Smooth muscle cell (in vitro differentiated cells): Measurements from ENCODE around the gene PRPF4. TPM values are rescaled to one million over a fixed set of nuclear protein-coding genes. Genes with fewer than 3 reads are reported as not detected.

ENCODE experiments used
- DNase-seq: peaks from one replicate; lab custom pipeline; 2025; ENCODE audit not compliant: unreplicated experiment; lab: John Stamatoyannopoulos, UW
- H2AFZ ChIP-seq: fragments of 200-600 bp; sonication (generic); 2 replicates; pipeline ENCODE4 v1.6.0; 2016; ENCODE audit warnings: antibody characterized with exemption, low read depth, mild to moderate bottlenecking
- H3F3A ChIP-seq: fragments of 200-600 bp; sonication (generic); 2 replicates; pipeline ENCODE4 v1.6.0; 2017; ENCODE audit warnings: antibody characterized with exemption, low read depth
- H3K27ac ChIP-seq: fragments of 200-600 bp; sonication (generic); 2 replicates; pipeline ENCODE4 v1.5.1; 2016; ENCODE audit warnings: low read depth, mild to moderate bottlenecking
- H3K27me3 ChIP-seq: fragments of 200-600 bp; sonication (generic); 2 replicates; pipeline ENCODE4 v1.6.1; 2016; ENCODE audit warnings: low read depth, mild to moderate bottlenecking
- H3K36me3 ChIP-seq: fragments of 200-600 bp; sonication (generic); 2 replicates; pipeline ENCODE4 v1.5.1; 2016; ENCODE audit warnings: low read depth
- H3K4me1 ChIP-seq: fragments of 200-600 bp; sonication (generic); 2 replicates; pipeline ENCODE4 v1.5.1; 2016; ENCODE audit warnings: low read depth
- H3K4me2 ChIP-seq: fragments of 200-600 bp; sonication (generic); 2 replicates; pipeline ENCODE4 v1.6.0; 2016; ENCODE audit warnings: mild to moderate bottlenecking
- H3K4me3 ChIP-seq: fragments of 200-600 bp; sonication (generic); 2 replicates; pipeline ENCODE4 v1.5.1; 2016; ENCODE audit warnings: mild to moderate bottlenecking
- H3K79me2 ChIP-seq: fragments of 200-600 bp; sonication (generic); 2 replicates; pipeline ENCODE4 v1.6.0; 2016; ENCODE audit warnings: low read depth, mild to moderate bottlenecking
- H3K9ac ChIP-seq: fragments of 200-600 bp; sonication (generic); 2 replicates; pipeline ENCODE4 v1.6.0; 2016; ENCODE audit warnings: low read depth
- H3K9me3 ChIP-seq: fragments of 200-600 bp; sonication (generic); replicated peaks from 2 replicates; pipeline ENCODE4 v1.5.1; 2016; ENCODE audit warnings: low read depth
- H4K20me1 ChIP-seq: fragments of 200-600 bp; sonication (generic); 2 replicates; pipeline ENCODE4 v1.6.0; 2016; ENCODE audit warnings: low read depth
- CTCF ChIP-seq: fragments of 200-600 bp; sonication (generic); IDR thresholded peaks from 2 replicates; pipeline ENCODE4 v1.5.1; 2017; ENCODE audit warnings: borderline replicate concordance, mild to moderate bottlenecking, antibody characterized with exemption; ENCODE audit not compliant: insufficient read depth, poor library complexity, severe bottlenecking
- WGBS: methylation state at CpG from one replicate; pipeline ENCODE4 v1.1.7; 2016; ENCODE audit warnings: low lambda C conversion rate; 5-methylcytosine and 5-hydroxymethylcytosine counted together
- polyA plus RNA-seq: library from polyadenylated mRNA; unstranded; fragments of >200 nt; fragmentation: Nextera tagmentation; extraction: Ambion mirVana; gene quantifications from 2 replicates; pipeline ENCODE4 v1.2.1, GENCODE V29; 2016
- total RNA-seq: library from RNA; depleted of rRNA; stranded (reverse); fragments of >200 nt; gene quantifications from 2 replicates; pipeline ENCODE4 v1.2.3, GENCODE V29; 2014

Gene PRPF4
- total and polyA plus RNA-seq, 2 experiments from 2014 or later: 18.5 to 22.2 TPM

GRCh38 chr9:113328045-113328782 is 52.8 kb downstream of the PRPF4 start:
- no peaks in the 10 kb centered on the region for H3K27me3 ChIP-seq
- H3K27ac ChIP-seq: no peak overlapping the region
- WGBS: 97% methylated on average over 3 of the region's 3 CpGs
- H3K9ac ChIP-seq: no peak overlapping the region
- no peaks in the 10 kb centered on the region for H3K9me3 ChIP-seq
- H3K36me3 ChIP-seq: no peaks in the 10 kb centered on the region
- H3F3A ChIP-seq: no peaks in the 10 kb centered on the region
- H4K20me1 ChIP-seq: no peaks in the 10 kb centered on the region
- H3K79me2 ChIP-seq: no peaks in the 10 kb centered on the region
- H3K4me1 ChIP-seq: no peaks in the 10 kb centered on the region
- no peak for DNase-seq
- no peak for TF ChIP-seq CTCF
- no peak overlapping the region for H2AFZ ChIP-seq
- H3K4me3 ChIP-seq: no peak overlapping the region
- H3K4me2 ChIP-seq: no peak overlapping the region

- TF ChIP-seq CTCF: no peak
- no peaks in the 10 kb centered on the region for H3K27me3 ChIP-seq
- no peak overlapping the region for H3K27ac ChIP-seq
- no peak overlapping the region for H3K9ac ChIP-seq
- no peaks in the 10 kb centered on the region for H3F3A ChIP-seq
- no peaks in the 10 kb centered on the region for H3K36me3 ChIP-seq
- no peak overlapping the region for H3K4me3 ChIP-seq
- H2AFZ ChIP-seq: no peak overlapping the region
- no peaks in the 10 kb centered on the region for H4K20me1 ChIP-seq
- no peak for DNase-seq
- no peaks in the 10 kb centered on the region for H3K9me3 ChIP-seq
- H3K79me2 ChIP-seq: no peaks in the 10 kb centered on the region
- WGBS: 84% methylated on average over 4 of the region's 4 CpGs
- no peaks in the 10 kb centered on the region for H3K4me1 ChIP-seq
- no peak overlapping the region for H3K4me2 ChIP-seq
These were observed 56.3 kb downstream of the PRPF4 start for GRCh38 chr9:113331780-113332179.

- Histone ChIP-seq H3K9ac (no peak overlapping the region), H3K4me3 (no peak overlapping the region), H3K79me2 (no peaks in the 10 kb centered on the region), H3K27me3 (no peaks in the 10 kb centered on the region), H3K4me1 (peaks cover 3% of the 10 kb centered on the region), H3K9me3 (no peaks in the 10 kb centered on the region), H3K4me2 (no peak overlapping the region), H3K27ac (no peak overlapping the region), H2AFZ (no peak overlapping the region), H3F3A (no peaks in the 10 kb centered on the region), H3K36me3 (no peaks in the 10 kb centered on the region), H4K20me1 (no peaks in the 10 kb centered on the region)
- 90% methylated on average over 2 of the region's 2 CpGs for WGBS
- no peak for DNase-seq
- TF ChIP-seq CTCF: no peak
These were observed 62.3 kb downstream of the PRPF4 start for GRCh38 chr9:113337714-113338113.
